Activated B cell treated with CpG ODN at 0.5 μM for 24 hours (primary cell): ENCODE results near the gene RNF220. TPM values are rescaled to one million over a fixed set of nuclear protein-coding genes. Genes with fewer than 3 reads are reported as not detected.

Experiments used
- ATAC-seq: fragments of 200-7000 bp; cut with Tn5 transposase; one replicate; pipeline ENCODE4 v1.10.0; 2021; ENCODE audit warnings: low read depth, mild to moderate bottlenecking, moderate library complexity
- CTCF ChIA-PET: fragments of 350-600 bp; sonication (Branson Sonifier 250); formaldehyde crosslinking; loops from one replicate; lab custom pipeline; 2021; ENCODE audit warnings: antibody characterized with exemption; lab: Charles Lee
- POLR2A ChIA-PET: fragments of 350-600 bp; sonication (Branson Sonifier 250); formaldehyde crosslinking; loops from one replicate; lab custom pipeline; 2021; ENCODE audit warnings: antibody characterized with exemption; lab: Charles Lee
- DNase-seq: peaks from one replicate; pipeline ENCODE4 v3.0.0; 2022
- H3K27ac Mint-ChIP-seq: one replicate; pipeline ENCODE4 v1.8.0; 2020; ENCODE audit warnings: mixed read lengths
- H3K27me3 Mint-ChIP-seq: one replicate; pipeline ENCODE4 v1.8.0; 2021; ENCODE audit warnings: mixed read lengths
- H3K36me3 Mint-ChIP-seq: one replicate; pipeline ENCODE4 v1.8.0; 2021; ENCODE audit warnings: low read depth, mixed read lengths
- H3K4me1 Mint-ChIP-seq: one replicate; pipeline ENCODE4 v1.8.0; 2021; ENCODE audit warnings: mixed read lengths
- H3K4me3 Mint-ChIP-seq: one replicate; pipeline ENCODE4 v1.8.0; 2020; ENCODE audit warnings: mild to moderate bottlenecking, mixed read lengths
- H3K9me3 Mint-ChIP-seq: one replicate; pipeline ENCODE4 v1.8.0; 2020; ENCODE audit warnings: mixed read lengths
- CTCF ChIP-seq: fragments of 200-600 bp; IDR thresholded peaks from one replicate; pipeline ENCODE4 v1.8.0; 2022; ENCODE audit warnings: antibody characterized with exemption, mild to moderate bottlenecking
- intact Hi-C: fragments of 100-400 bp; cut with micrococcal nuclease; formaldehyde crosslinking; loops from one replicate; pipeline ENCODE4 v1.15.1; 2024
- total RNA-seq: library from RNA; stranded (reverse); gene quantifications from 2 replicates; pipeline ENCODE4 v1.2.3, GENCODE V29; 2022

Gene RNF220
- total RNA-seq, 1 donor from 2014 or later: 103 TPM

DNA sequence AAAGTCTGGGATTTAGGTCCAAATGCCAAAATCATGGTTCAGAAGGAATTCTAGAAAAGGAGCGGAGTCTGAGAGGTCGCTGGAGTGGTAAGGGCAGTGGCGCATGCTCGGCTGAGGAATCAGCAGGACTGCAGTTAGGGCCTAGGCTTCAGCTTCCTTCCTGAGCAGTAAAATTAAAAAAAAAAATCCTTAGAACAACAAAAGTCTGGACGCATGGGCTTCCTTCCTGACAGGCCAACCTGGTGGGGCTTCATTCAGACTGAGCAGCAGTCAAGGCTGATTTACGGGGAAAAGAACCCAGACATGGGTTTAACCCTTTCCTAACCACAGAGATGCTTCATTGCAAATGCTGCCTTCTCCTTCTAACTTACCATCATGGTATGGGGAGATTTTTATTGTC, 17.1 kb downstream of the RNF220 start:
- ChIA-PET CTCF (interaction anchor here (0.6 kb wide), 1 partner anchor 122 kb away, joined by 3 read pairs; no protein-coding TSS in a partner anchor), POLR2A (no interaction called here)
- Mint-ChIP-seq H3K9me3 (no peaks in the 10 kb centered on the region), H3K27me3 (peaks cover 75% of the 10 kb centered on the region), H3K36me3 (no peaks in the 10 kb centered on the region), H3K4me3 (no peak overlapping the region), H3K4me1 (peaks cover 15% of the 10 kb centered on the region), H3K27ac (no peak overlapping the region)
- intact Hi-C loops: loop anchor here (2.0 kb wide), 1 partner anchor 15 kb away; no protein-coding TSS in a partner anchor
- DNase-seq: no peak
- TF ChIP-seq CTCF: no peak
- no peak for ATAC-seq

GRCh38 chr1:44423591-44424537, 18.8 kb downstream of the RNF220 start:
- Mint-ChIP-seq H3K27me3 (peaks cover 78% of the 10 kb centered on the region), H3K27ac (no peak overlapping the region), H3K9me3 (no peaks in the 10 kb centered on the region), H3K4me3 (peak overlapping the region; percentile 39), H3K4me1 (peaks cover 6% of the 10 kb centered on the region), H3K36me3 (no peaks in the 10 kb centered on the region)
- no peak for TF ChIP-seq CTCF
- ChIA-PET POLR2A (interaction anchor here (0.6 kb wide), 1 partner anchor 16 kb away, joined by 4 read pairs; no protein-coding TSS in a partner anchor), CTCF (no interaction called here)
- intact Hi-C loops: loop anchor here (2.0 kb wide), 1 partner anchor 17 kb away; no protein-coding TSS in a partner anchor
- DNase-seq: no peak
- ATAC-seq: no peak

GRCh38 chr1:44424747-44425146, 19.7 kb downstream of the RNF220 start:
- intact Hi-C loops: no loop called here
- CTCF ChIA-PET: interaction anchor here (0.6 kb wide), 1 partner anchor 159 kb away, joined by 6 read pairs; no protein-coding TSS in a partner anchor
- H3K36me3 Mint-ChIP-seq: no peaks in the 10 kb centered on the region
- no peak for ATAC-seq
- DNase-seq: no peak
- H3K9me3 Mint-ChIP-seq: no peaks in the 10 kb centered on the region
- peaks cover 6% of the 10 kb centered on the region for H3K4me1 Mint-ChIP-seq
- H3K27ac Mint-ChIP-seq: no peak overlapping the region
- TF ChIP-seq CTCF: no peak
- no peak overlapping the region for H3K4me3 Mint-ChIP-seq
- peaks cover 79% of the 10 kb centered on the region for H3K27me3 Mint-ChIP-seq
- POLR2A ChIA-PET: no interaction called here

DNA sequence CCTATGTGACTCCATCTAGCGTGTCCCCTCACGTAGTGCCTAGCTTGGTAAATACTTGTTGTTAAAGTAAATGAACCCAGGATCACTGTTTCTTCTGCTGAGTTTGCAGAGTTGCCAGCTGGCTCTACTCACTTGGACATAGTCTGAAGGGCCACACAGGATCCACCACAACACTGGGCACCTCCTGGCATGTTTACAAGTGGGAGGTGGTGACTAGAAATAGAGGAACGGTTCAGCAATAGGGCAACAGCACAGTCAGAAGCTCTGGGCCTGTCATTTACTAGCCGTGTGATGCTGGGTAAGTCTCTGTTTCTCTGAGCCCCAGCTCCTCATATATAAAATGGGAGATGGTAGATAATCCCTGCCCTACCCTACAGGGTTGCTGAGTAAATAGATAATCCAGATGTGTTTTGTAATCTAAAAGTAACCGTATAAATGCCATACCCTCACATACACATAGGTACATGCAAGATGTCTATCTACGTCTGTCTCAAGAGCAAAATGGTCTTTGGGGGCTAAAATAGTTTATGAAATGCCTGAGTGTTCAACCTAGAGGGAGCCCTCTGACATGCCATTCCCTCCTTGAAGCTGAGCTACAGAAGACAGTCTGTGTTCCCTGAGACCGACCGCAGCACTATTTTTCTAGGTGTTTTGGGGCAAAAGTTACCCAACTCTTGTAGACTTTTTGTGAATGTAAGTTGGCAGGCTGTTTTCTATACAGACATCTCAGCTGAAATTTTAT, 20.5 kb downstream of the RNF220 start:
- CTCF ChIA-PET: no interaction called here

More for the DNA sequence above, 20.5 kb downstream of the RNF220 start:
- intact Hi-C loops: no loop called here
- H3K36me3 Mint-ChIP-seq: no peaks in the 10 kb centered on the region
- H3K4me3 Mint-ChIP-seq: no peak overlapping the region
- no peak for TF ChIP-seq CTCF
- no peaks in the 10 kb centered on the region for H3K9me3 Mint-ChIP-seq
- ATAC-seq (no peak), DNase-seq (no peak)
- no peak overlapping the region for H3K27ac Mint-ChIP-seq
- H3K4me1 Mint-ChIP-seq: peaks cover 6% of the 10 kb centered on the region
- H3K27me3 Mint-ChIP-seq: peaks cover 71% of the 10 kb centered on the region
- POLR2A ChIA-PET: interaction anchor here (0.5 kb wide), 1 partner anchor 19 kb away, joined by 4 read pairs; no protein-coding TSS in a partner anchor
